ENCODE measurements around the gene EMILIN1.

Gene EMILIN1

GRCh38 chr2:27079233-27080139 lies 1.1 kb downstream of the EMILIN1 start:
- H3K4me3 ChIP-seq (ENCODE audit: low read depth, low read length), result no peak overlapping the region
- H3K27me3 ChIP-seq (ENCODE audit: insufficient read depth, low read depth, severe bottlenecking), result no peaks in the 10 kb centered on the region
- H3K27ac ChIP-seq, result no peak overlapping the region
- no peaks in the 10 kb centered on the region for H3K9me3 ChIP-seq (ENCODE audit: severe bottlenecking)
- no peaks in the 10 kb centered on the region for H3K36me3 ChIP-seq
- no peak for TF ChIP-seq CTCF (IDR thresholded peaks at IDR 0.05; ENCODE audit: low read depth, low read length)
- DNase-seq, result peak; percentile 34

GRCh38 chr2:27080140-27080469 lies 1.7 kb downstream of the EMILIN1 start:
- Histone ChIP-seq H3K9me3 (ENCODE audit: severe bottlenecking) (no peaks in the 10 kb centered on the region), H3K4me3 (ENCODE audit: low read depth, low read length) (no peak overlapping the region), H3K27ac (no peak overlapping the region), H3K36me3 (no peaks in the 10 kb centered on the region), H3K27me3 (ENCODE audit: insufficient read depth, low read depth, severe bottlenecking) (no peaks in the 10 kb centered on the region)
- no peak for TF ChIP-seq CTCF (IDR thresholded peaks at IDR 0.05; ENCODE audit: low read depth, low read length)
- DNase-seq, result no peak

- H3K9me3 ChIP-seq (ENCODE audit: severe bottlenecking), result no peaks in the 10 kb centered on the region
- H3K27ac ChIP-seq, result peak overlapping the region; percentile 14; the same call in 1 of the 2 replicates
- H3K4me3 ChIP-seq (ENCODE audit: low read depth, low read length), result no peak overlapping the region
- no peaks in the 10 kb centered on the region for H3K36me3 ChIP-seq
- no peak for DNase-seq
- H3K27me3 ChIP-seq (ENCODE audit: insufficient read depth, low read depth, severe bottlenecking), result no peaks in the 10 kb centered on the region
- TF ChIP-seq CTCF (IDR thresholded peaks at IDR 0.05; ENCODE audit: low read depth, low read length), result no peak
Measured at GRCh38 chr2:27080603-27080936, 2.2 kb downstream of the EMILIN1 start.

- Histone ChIP-seq H3K4me3 (ENCODE audit: low read depth, low read length) (no peak overlapping the region), H3K27me3 (ENCODE audit: insufficient read depth, low read depth, severe bottlenecking) (no peaks in the 10 kb centered on the region), H3K9me3 (ENCODE audit: severe bottlenecking) (no peaks in the 10 kb centered on the region), H3K36me3 (no peaks in the 10 kb centered on the region), H3K27ac (no peak overlapping the region; the same call in 1 of the 2 replicates)
- no peak for TF ChIP-seq CTCF (IDR thresholded peaks at IDR 0.05; ENCODE audit: low read depth, low read length)
- no peak for DNase-seq
Measured at GRCh38 chr2:27081984-27082772, 3.8 kb downstream of the EMILIN1 start.

GRCh38 chr2:27082773-27083409 lies 4.5 kb downstream of the EMILIN1 start:
- Histone ChIP-seq H3K9me3 (ENCODE audit: severe bottlenecking) (no peaks in the 10 kb centered on the region), H3K36me3 (no peaks in the 10 kb centered on the region), H3K4me3 (ENCODE audit: low read depth, low read length) (no peak overlapping the region), H3K27ac (no peak overlapping the region), H3K27me3 (ENCODE audit: insufficient read depth, low read depth, severe bottlenecking) (no peaks in the 10 kb centered on the region)
- DNase-seq, result no peak
- no peak for TF ChIP-seq CTCF (IDR thresholded peaks at IDR 0.05; ENCODE audit: low read depth, low read length)
